Nephron (organoid): ENCODE measurements around the gene GSTM5.
A peak's percentile ranks its signal among the peaks of the same experiment; 100 is the strongest.

Source experiments
- H3K27ac Mint-ChIP-seq, 3 experiments: 2 replicates each; pipeline ENCODE4 v1.8.0; 2020; ENCODE audit warnings: mixed read lengths in 3 of 3, mild to moderate bottlenecking in 2 of 3, moderate library complexity in 1 of 3
- H3K27me3 Mint-ChIP-seq: 2 replicates; pipeline ENCODE4 v1.8.0; 2021; ENCODE audit warnings: low read depth, mild to moderate bottlenecking, moderate library complexity, mixed read lengths
- H3K36me3 Mint-ChIP-seq: 2 replicates; pipeline ENCODE4 v1.8.0; 2020; ENCODE audit warnings: low read depth, mixed read lengths
- H3K4me1 Mint-ChIP-seq: 2 replicates; pipeline ENCODE4 v1.8.0; 2020; ENCODE audit warnings: mixed read lengths
- H3K4me3 Mint-ChIP-seq, 3 experiments: 2 replicates each; pipeline ENCODE4 v1.8.0; 2020; ENCODE audit warnings: mild to moderate bottlenecking in 3 of 3, mixed read lengths in 3 of 3, moderate library complexity in 2 of 3
- H3K9me3 Mint-ChIP-seq: 2 replicates; pipeline ENCODE4 v1.8.0; 2020; ENCODE audit warnings: mixed read lengths
- CTCF ChIP-seq, 3 experiments: fragments of 200-600 bp; sonication (generic); IDR thresholded peaks; one replicate each; pipeline ENCODE4 v1.5.0; 2021; ENCODE audit warnings: antibody characterized with exemption in 3 of 3; ENCODE audit not compliant: unreplicated experiment in 3 of 3

Gene GSTM5

GRCh38 chr1:109716121-109716520, 4.1 kb downstream of the GSTM5 start:
- Mint-ChIP-seq H3K36me3 (no peaks in the 10 kb centered on the region), H3K9me3 (peaks cover 4% of the 10 kb centered on the region), H3K4me3 (no peak overlapping the region), H3K4me1 (peaks cover 25% of the 10 kb centered on the region), H3K27me3 (peaks cover 13% of the 10 kb centered on the region), H3K27ac (peak overlapping the region in 1 of 3 experiments; percentile 33)
- TF ChIP-seq CTCF (IDR thresholded peaks at IDR 0.05; ENCODE audit: unreplicated experiment in 3 of 3), result no peak

GRCh38 chr1:109716570-109717090, 4.6 kb downstream of the GSTM5 start:
- peaks cover 13% of the 10 kb centered on the region for H3K27me3 Mint-ChIP-seq
- H3K27ac Mint-ChIP-seq, result no peak overlapping the region
- H3K4me1 Mint-ChIP-seq, result peaks cover 25% of the 10 kb centered on the region
- H3K9me3 Mint-ChIP-seq, result peaks cover 4% of the 10 kb centered on the region
- no peak overlapping the region for H3K4me3 Mint-ChIP-seq
- H3K36me3 Mint-ChIP-seq, result no peaks in the 10 kb centered on the region
- TF ChIP-seq CTCF (IDR thresholded peaks at IDR 0.05; ENCODE audit: unreplicated experiment in 3 of 3), result no peak

- peak overlapping the region in 1 of 3 experiments; percentile 18 for H3K27ac Mint-ChIP-seq
- no peak overlapping the region for H3K4me3 Mint-ChIP-seq
- no peaks in the 10 kb centered on the region for H3K36me3 Mint-ChIP-seq
- H3K9me3 Mint-ChIP-seq, result peaks cover 4% of the 10 kb centered on the region
- TF ChIP-seq CTCF (IDR thresholded peaks at IDR 0.05; ENCODE audit: unreplicated experiment in 3 of 3), result no peak
- H3K27me3 Mint-ChIP-seq, result peaks cover 13% of the 10 kb centered on the region
- H3K4me1 Mint-ChIP-seq, result peaks cover 25% of the 10 kb centered on the region
Measured at GRCh38 chr1:109717729-109718128, 5.7 kb downstream of the GSTM5 start.

- Mint-ChIP-seq H3K9me3 (peaks cover 4% of the 10 kb centered on the region), H3K36me3 (no peaks in the 10 kb centered on the region), H3K27me3 (peaks cover 13% of the 10 kb centered on the region), H3K27ac (peak overlapping the region in 1 of 3 experiments; percentile 58), H3K4me3 (no peak overlapping the region), H3K4me1 (peaks cover 25% of the 10 kb centered on the region)
- no peak for TF ChIP-seq CTCF (IDR thresholded peaks at IDR 0.05; ENCODE audit: unreplicated experiment in 3 of 3)
Measured at GRCh38 chr1:109718495-109718894, 6.4 kb downstream of the GSTM5 start.

- Mint-ChIP-seq H3K4me3 (no peak overlapping the region), H3K36me3 (no peaks in the 10 kb centered on the region), H3K9me3 (peaks cover 1% of the 10 kb centered on the region), H3K27me3 (peaks cover 7% of the 10 kb centered on the region), H3K4me1 (peaks cover 21% of the 10 kb centered on the region), H3K27ac (no peak overlapping the region)
- TF ChIP-seq CTCF (IDR thresholded peaks at IDR 0.05; ENCODE audit: unreplicated experiment in 3 of 3), result no peak
Measured at GRCh38 chr1:109719337-109719837, 7.3 kb downstream of the GSTM5 start.

- peaks cover 5% of the 10 kb centered on the region for H3K27me3 Mint-ChIP-seq
- no peaks in the 10 kb centered on the region for H3K36me3 Mint-ChIP-seq
- no peak for TF ChIP-seq CTCF (IDR thresholded peaks at IDR 0.05; ENCODE audit: unreplicated experiment in 3 of 3)
- H3K27ac Mint-ChIP-seq, result no peak overlapping the region
- no peak overlapping the region for H3K4me3 Mint-ChIP-seq
- H3K4me1 Mint-ChIP-seq, result peaks cover 18% of the 10 kb centered on the region
- H3K9me3 Mint-ChIP-seq, result no peaks in the 10 kb centered on the region
Measured at GRCh38 chr1:109721042-109721441, 9.0 kb downstream of the GSTM5 start.
